HG03175 (cell line): ENCODE data around the gene SH3GL1.

ENCODE experiments used
- ATAC-seq: cut with Tn5 transposase; IDR thresholded peaks from one replicate; pipeline ENCODE4 v1.9.1; 2021; ENCODE audit warnings: mild to moderate bottlenecking, moderate library complexity; ENCODE audit not compliant: unreplicated experiment

Gene SH3GL1

GRCh38 chr19:4432918-4433506 is 32.7 kb upstream of the SH3GL1 start:
- no peak for ATAC-seq

DNA sequence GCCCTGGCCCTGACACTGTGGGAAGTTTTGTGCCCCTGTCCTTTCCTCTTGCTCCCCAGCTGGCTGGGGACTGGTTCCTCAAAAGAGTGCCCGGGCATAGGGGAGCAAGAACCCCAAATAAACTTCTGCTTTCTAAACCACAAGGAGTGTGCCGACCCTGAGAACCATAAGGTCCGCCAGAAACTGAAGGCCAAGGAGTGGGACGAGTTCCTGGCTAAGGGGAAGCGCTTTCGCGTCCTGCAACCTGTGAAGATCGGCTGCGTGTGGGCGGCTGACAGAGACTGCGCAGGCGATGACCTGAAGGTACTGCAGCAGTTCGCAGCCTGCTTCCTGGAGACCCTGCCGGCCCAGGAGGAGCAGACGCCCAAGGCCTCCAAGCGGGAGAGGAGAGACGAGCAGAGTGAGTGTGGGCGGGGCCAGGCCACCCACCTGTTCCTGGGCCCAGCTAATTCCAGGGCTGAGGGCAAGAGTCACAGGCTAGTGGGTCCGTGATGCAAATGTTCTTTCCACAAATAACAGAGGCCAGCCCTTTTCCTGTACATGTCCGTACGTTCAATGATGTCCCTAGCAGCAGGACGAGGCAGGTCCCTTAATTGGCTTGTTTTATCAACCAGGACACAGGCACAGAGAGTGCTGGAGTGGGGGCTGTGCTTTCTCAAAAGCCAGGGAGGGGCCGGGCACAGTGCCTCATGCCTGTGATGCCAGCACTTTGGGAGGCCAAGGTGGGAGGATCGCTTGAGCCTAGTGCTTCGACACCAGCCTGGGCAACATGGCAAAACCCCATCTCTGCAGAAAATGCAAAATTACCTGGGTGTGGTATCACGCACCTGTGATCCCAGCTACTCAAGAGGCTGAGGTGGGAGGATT is 31.7 kb upstream of the SH3GL1 start:
- no peak for ATAC-seq

DNA sequence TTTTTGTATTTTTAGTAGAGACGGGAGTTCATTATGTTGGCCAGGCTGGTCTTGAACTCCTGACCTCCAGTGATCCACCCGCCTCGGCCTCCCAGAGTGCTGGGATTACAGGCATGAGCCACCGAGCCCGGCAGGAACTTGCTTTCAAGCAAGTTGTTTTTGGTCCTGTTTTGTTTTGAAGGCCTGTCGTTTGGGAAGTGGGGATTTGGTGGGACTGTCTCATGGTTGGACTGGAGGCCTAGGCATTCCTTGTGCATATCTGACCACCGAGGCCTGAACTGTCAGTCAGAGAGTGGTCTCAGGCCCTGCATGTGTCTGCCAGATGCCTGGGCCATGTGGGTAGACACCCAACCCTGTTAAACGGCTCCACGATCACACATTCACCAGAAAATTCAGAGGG is 30.9 kb upstream of the SH3GL1 start:
- ATAC-seq: no peak

GRCh38 chr19:4430760-4431159 is 30.4 kb upstream of the SH3GL1 start:
- ATAC-seq: no peak

- ATAC-seq: no peak
Observed at GRCh38 chr19:4429771-4430171, 29.4 kb upstream of the SH3GL1 start.

GRCh38 chr19:4429256-4429655 is 28.9 kb upstream of the SH3GL1 start:
- ATAC-seq: no peak

DNA sequence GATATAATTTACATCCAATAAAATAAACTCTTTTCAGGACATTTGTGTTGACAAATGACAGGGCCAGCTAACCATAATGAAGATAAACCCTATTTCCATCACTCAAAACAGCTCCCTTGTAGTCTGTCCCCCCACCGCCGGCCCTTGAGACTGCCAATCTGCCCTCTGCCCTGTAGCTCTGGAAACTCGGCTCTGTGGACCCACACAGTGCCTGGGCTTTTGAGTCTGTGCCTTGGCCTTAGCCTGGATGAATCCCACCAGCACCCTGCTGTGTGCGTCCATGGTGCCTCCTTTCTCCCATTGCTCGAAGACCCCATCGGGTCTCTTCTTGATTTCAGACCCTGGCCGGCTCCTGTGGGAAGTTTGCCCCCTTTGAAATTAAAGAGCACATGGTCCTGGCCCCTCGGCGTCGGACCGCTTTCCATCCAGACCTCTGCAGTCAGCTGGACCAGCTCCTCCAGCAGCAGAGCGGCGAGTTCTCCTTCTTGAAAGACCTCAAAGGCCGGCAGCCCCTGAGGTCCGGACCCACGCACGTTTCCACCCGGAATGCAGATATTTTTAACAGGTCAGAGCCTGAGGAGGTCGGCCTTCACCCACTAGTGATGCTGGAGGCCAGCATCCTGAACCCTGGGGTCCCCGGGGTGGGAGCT is 28.1 kb upstream of the SH3GL1 start:
- no peak for ATAC-seq

- no peak for ATAC-seq
Observed at GRCh38 chr19:4425537-4425936, 25.2 kb upstream of the SH3GL1 start.

DNA sequence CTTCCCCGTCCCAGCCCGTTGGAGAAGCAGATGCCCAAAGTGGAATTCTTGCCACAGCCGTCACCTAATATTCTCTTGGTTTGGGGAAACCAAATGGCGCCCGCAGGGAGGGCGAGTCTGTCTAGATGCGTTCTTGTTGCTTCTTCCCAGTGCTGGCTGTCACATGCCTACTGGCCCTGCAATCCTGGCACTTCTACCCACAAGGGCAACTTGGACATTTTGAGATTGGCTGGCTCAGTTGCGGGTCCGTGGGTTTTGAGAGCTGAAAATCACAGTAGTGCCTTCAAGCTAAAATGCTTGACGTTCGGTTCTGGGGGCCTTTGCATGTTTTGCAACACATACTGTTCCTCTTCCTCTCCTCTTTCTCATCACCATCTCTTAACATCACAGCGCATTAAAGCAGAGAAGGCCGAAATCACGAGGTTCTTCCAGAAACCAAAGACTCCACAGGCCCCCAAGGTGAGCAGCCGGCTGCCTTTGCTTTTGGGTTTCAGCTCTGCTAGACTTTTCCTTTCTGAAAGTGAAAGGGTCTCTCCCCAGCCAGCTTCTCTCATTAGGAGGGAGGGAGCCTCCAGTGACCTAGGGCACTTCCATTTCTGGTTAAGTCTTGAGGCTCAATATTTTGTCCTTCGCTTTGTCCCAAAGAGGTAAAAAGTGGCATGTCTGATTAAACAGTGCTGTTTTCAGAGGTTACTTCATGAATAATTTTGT is 23.2 kb upstream of the SH3GL1 start:
- no peak for ATAC-seq

GRCh38 chr19:4416268-4416667 is 15.9 kb upstream of the SH3GL1 start:
- no peak for ATAC-seq

DNA sequence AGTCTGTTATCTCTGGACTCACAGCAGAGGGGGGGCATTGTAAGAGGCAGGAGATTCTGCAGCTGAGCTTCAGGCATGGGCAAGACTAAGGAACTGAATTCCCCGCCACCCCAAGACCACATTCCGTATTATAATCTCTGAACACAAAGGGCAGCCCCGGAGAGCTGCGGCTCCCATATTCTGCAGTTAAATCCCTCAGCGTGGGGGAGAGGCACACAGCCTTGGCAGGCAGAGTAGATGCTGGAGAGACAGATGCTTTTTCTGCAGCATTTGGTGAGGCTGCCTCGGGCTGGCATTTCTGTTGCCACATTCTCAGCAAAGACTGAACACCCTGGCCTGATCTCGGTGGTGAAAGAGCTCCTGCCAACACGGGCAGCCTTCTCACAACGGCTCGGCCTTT is 15.0 kb upstream of the SH3GL1 start:
- ATAC-seq: no peak

DNA sequence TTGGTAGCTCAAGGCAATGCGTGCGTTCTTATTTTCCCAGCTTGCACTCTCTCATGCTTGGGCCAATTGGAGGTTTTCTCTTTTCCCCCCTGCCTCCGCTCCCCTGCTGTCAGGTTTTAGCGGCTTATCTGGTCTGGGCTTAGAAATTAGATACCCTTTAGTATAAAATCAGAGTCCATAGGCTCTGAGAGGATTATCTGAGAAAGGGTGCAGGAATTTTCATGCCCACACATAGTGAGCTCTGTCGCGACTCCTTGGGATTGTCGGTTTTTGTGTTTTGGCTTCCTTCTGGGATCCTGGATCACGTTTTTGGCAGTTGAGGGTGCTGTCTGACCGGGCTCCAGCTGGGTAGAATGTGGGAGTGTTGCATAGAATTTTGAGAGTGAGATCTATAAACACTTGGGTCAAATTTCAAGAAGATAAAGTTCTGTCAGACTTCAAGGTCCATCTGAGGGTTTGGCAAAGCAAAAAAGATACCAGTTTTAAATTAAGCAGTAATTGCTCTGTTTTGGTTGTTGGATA is 14.5 kb upstream of the SH3GL1 start:
- ATAC-seq: no peak

- no peak for ATAC-seq
Observed at GRCh38 chr19:4414144-4414799, 13.9 kb upstream of the SH3GL1 start.

- no peak for ATAC-seq
Observed at GRCh38 chr19:4413588-4413987, 13.2 kb upstream of the SH3GL1 start.

DNA sequence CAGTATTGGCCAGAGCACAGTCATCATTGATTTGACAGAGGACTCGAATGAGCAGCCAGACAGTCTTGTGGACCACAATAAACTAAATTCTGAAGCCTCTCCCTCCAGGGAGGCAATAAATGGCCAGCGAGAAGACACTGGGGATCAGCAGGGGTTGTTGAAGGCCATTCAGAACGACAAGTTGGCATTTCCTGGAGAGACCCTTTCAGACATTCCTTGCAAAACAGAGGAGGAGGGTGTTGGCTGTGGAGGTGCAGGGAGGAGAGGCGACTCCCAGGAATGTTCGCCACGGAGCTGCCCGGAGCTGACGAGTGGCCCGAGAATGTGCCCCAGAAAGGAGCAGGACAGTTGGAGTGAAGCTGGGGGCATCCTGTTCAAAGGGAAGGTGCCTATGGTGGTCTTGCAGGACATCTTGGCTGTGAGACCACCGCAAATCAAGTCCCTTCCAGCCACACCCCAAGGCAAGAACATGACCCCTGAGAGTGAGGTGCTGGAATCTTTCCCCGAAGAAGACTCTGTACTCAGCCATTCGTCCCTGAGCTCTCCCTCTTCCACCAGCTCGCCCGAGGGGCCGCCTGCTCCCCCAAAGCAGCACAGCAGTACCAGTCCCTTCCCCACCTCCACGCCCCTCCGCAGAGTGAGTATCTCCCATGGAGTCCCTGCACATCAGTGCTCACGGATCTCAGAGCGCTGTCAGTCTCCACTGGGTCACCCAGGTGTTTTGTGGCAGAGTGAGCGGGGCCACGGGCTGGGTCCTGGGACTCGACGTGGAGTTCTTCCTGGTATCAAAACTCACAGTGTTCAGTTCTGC is 9.0 kb upstream of the SH3GL1 start:
- ATAC-seq: no peak

- ATAC-seq: no peak
Observed at GRCh38 chr19:4406626-4407025, 6.3 kb upstream of the SH3GL1 start.

GRCh38 chr19:4405977-4406376 is 5.6 kb upstream of the SH3GL1 start:
- no peak for ATAC-seq

DNA sequence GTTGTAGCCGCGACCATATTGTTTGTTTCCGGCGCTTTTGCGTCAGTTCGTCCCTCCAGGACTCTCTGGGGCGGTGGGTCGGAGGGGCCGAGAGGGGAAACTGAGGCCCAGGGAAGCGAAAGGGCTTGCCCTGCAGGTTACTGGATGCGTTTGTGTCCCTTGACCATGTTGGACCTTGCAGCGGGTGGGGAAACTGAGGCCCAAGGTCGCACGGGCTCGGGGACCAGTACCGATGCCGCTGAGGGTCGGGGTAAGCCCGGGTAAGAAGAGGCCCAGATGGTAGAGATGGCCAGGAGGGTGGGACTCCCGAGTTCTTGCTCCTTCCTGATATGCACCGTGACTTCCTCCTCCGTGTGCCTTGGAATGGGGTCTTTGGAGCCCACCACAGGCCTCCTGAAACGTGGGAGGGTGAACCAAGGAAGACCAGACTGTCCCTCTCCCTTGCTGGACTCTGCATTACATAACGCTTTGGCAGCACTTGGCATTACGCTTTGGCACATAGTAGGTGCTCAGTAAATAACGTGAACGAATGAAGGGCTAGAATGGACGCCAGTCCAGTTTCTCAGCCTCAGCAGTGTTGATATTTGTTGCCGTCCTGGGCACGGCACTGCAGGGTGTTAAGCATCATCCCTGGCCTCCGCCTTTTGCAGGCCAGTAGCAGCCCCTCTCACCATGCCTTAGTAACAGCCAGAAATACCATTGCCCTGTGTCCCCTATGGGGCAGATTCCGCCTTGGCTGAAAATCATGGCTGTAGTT is 2.8 kb upstream of the SH3GL1 start:
- no peak for ATAC-seq
